Hippocampal formation (tissue), 2 donors: ENCODE measurements around the gene PRKACB.
"Not testable (repeated sequence)": the region's sequence is repeated elsewhere in the genome, so short reads cannot be mapped to it uniquely, and the experiment has no call there.

Source experiments
- DNase-seq, 2 donors: peaks; one replicate each; lab custom pipeline; 2025; lab: John Stamatoyannopoulos, UW

The PRKACB gene

GRCh38 chr1:84223751-84224432, 79.8 kb downstream of the PRKACB start:
- DNase-seq, result no peak

GRCh38 chr1:84224905-84225304, 80.8 kb downstream of the PRKACB start:
- no peak for DNase-seq

GRCh38 chr1:84225646-84226045, 81.6 kb downstream of the PRKACB start:
- no peak for DNase-seq

- DNase-seq, result not testable (repeated sequence)
Measured at GRCh38 chr1:84232676-84233075, 88.6 kb downstream of the PRKACB start.

GRCh38 chr1:84236256-84236655, 92.2 kb downstream of the PRKACB start:
- DNase-seq, result no peak

GRCh38 chr1:84242641-84243040, 98.6 kb downstream of the PRKACB start:
- no peak for DNase-seq

- no peak for DNase-seq
Measured at GRCh38 chr1:84245563-84245962, 101.5 kb downstream of the PRKACB start.

- DNase-seq, result no peak
Measured at GRCh38 chr1:84246213-84246612, 102.1 kb downstream of the PRKACB start.

- no peak for DNase-seq
Measured at GRCh38 chr1:84247425-84248220, 103.6 kb downstream of the PRKACB start.

GRCh38 chr1:84250668-84251067, 106.6 kb downstream of the PRKACB start:
- no peak for DNase-seq

- no peak for DNase-seq
Measured at GRCh38 chr1:84253036-84253435, 109.0 kb downstream of the PRKACB start.

GRCh38 chr1:84253891-84254290, 109.8 kb downstream of the PRKACB start:
- peak; percentile 78 to 90 for DNase-seq

GRCh38 chr1:84254703-84255238, 110.7 kb downstream of the PRKACB start:
- DNase-seq, result no peak

- no peak for DNase-seq
Measured at GRCh38 chr1:84255582-84255981, 111.5 kb downstream of the PRKACB start.

GRCh38 chr1:84257617-84258016, 113.5 kb downstream of the PRKACB start:
- DNase-seq, result no peak

GRCh38 chr1:84259376-84259775, 115.3 kb downstream of the PRKACB start:
- no peak for DNase-seq

GRCh38 chr1:84259989-84260388, 115.9 kb downstream of the PRKACB start:
- no peak for DNase-seq

- DNase-seq, result no peak
Measured at GRCh38 chr1:84260852-84261518, 116.9 kb downstream of the PRKACB start.

- no peak for DNase-seq
Measured at GRCh38 chr1:84264961-84265360, 120.9 kb downstream of the PRKACB start.

GRCh38 chr1:84265867-84266266, 121.8 kb downstream of the PRKACB start:
- DNase-seq, result no peak

GRCh38 chr1:84266748-84267147, 122.7 kb downstream of the PRKACB start:
- no peak for DNase-seq

- DNase-seq, result no peak
Measured at GRCh38 chr1:84267476-84267875, 123.4 kb downstream of the PRKACB start.

- no peak for DNase-seq
Measured at GRCh38 chr1:84268346-84268745, 124.3 kb downstream of the PRKACB start.
